HCT116 (cell line): ENCODE results near the gene FOXO6. TPM values are rescaled to one million over a fixed set of nuclear protein-coding genes. Genes with fewer than 3 reads are reported as not detected.

Source experiments
- ATAC-seq: fragments of 200-7000 bp; cut with Tn5 transposase; 2 replicates; pipeline ENCODE4 v1.9.1; 2020; ENCODE audit warnings: mild to moderate bottlenecking, moderate library complexity
- BruUV-seq: library from RNA; stranded (reverse); fragments of 400-500 nt; replicated peaks from 2 replicates; lab custom pipeline; 2021; lab: Mats Ljungman, UMichigan
- CTCF ChIA-PET: fragments of 300-600 bp; sonication (Branson Sonifier 250); formaldehyde crosslinking; loops from one replicate; lab custom pipeline; 2021; ENCODE audit warnings: antibody characterized with exemption; lab: Charles Lee
- POLR2A ChIA-PET: fragments of 300-600, 350-600 bp; sonication (Branson Sonifier 250); formaldehyde crosslinking; loops from one replicate; lab custom pipeline; 2021; ENCODE audit warnings: antibody characterized with exemption; lab: Charles Lee
- RAD21 ChIA-PET, 2 experiments: fragments of 300-600 bp; sonication (Branson Sonifier 250); formaldehyde crosslinking; loops; one replicate each; lab custom pipeline; 2023; ENCODE audit warnings: low total read pairs in 2 of 2; ENCODE audit not compliant: uncharacterized antibody in 2 of 2, unreplicated experiment in 2 of 2, low non-redundant PET in 1 of 2; lab: Charles Lee
- DNase-seq: peaks from one replicate; pipeline ENCODE4 v3.0.0-alpha.2; 2010; ENCODE audit warnings: low read depth, low spot score
- H2AFZ ChIP-seq: fragments of 200-600 bp; shearing (Covaris generic), sonication (generic); 2 replicates; pipeline ENCODE4 v1.6.1; 2017; ENCODE audit warnings: low read depth, mixed run types, mixed read lengths, antibody characterized with exemption, low read length; ENCODE audit not compliant: poor library complexity, severe bottlenecking
- H3K27ac ChIP-seq: 2 replicates; pipeline ENCODE4 v1.5.1; 2012; ENCODE audit warnings: low read depth, low read length
- H3K27me3 ChIP-seq: fragments of 200-600 bp; sonication (generic); 2 replicates; pipeline ENCODE4 v1.6.1; 2016; ENCODE audit warnings: mixed run types, low read length, mixed read lengths; ENCODE audit not compliant: insufficient read depth
- H3K36me3 ChIP-seq, 2 experiments: fragments of 200-500 bp in 1 of 2; fragments of 200-600 bp in 1 of 2; sonication (Bioruptor generic) in 1 of 2; sonication (generic) in 1 of 2; 2 replicates each; pipeline versions ENCODE4 v1.5.1 to v1.6.1; 2014 to 2016; ENCODE audit warnings: low read length in 2 of 2, inconsistent platforms in 1 of 2, mixed read lengths in 1 of 2, mixed run types in 1 of 2; ENCODE audit not compliant: insufficient read depth in 2 of 2, control insufficient read depth in 1 of 2
- H3K4me1 ChIP-seq, 2 experiments: fragments of 200-600 bp in 1 of 2; sonication (generic) in 1 of 2; 2 replicates each; pipeline versions ENCODE4 v1.5.1 to v1.6.1; 2012 to 2017; ENCODE audit warnings: low read length in 2 of 2, inconsistent platforms in 1 of 2, mild to moderate bottlenecking in 1 of 2, mixed read lengths in 1 of 2, mixed run types in 1 of 2, moderate library complexity in 1 of 2; ENCODE audit not compliant: insufficient read depth in 2 of 2, control insufficient read depth in 1 of 2
- H3K4me2 ChIP-seq: fragments of 200-600 bp; sonication (generic); 2 replicates; pipeline ENCODE4 v1.6.1; 2017; ENCODE audit warnings: mixed run types, low read length, mixed read lengths
- H3K4me3 ChIP-seq, 2 experiments: fragments of 200-600 bp in 1 of 2; sonication (generic) in 1 of 2; replicated peaks in 1 of 2; 2 replicates each; pipeline ENCODE4 v1.5.1; 2011 to 2016; ENCODE audit warnings: low read length in 2 of 2, control low read depth in 1 of 2, low read depth in 1 of 2, mild to moderate bottlenecking in 1 of 2, mixed read lengths in 1 of 2, mixed run types in 1 of 2
- H3K79me2 ChIP-seq: fragments of 200-600 bp; sonication (generic); 2 replicates; pipeline ENCODE4 v1.6.1; 2017; ENCODE audit warnings: mild to moderate bottlenecking, mixed run types, low read length, moderate library complexity, mixed read lengths; ENCODE audit not compliant: insufficient read depth
- H3K9ac ChIP-seq: fragments of 200-600 bp; sonication (generic); 2 replicates; pipeline ENCODE4 v1.6.1; 2016; ENCODE audit warnings: low read length, mixed read lengths
- H3K9me2 ChIP-seq: fragments of 200-600 bp; sonication (generic), shearing (Covaris generic); 2 replicates; pipeline ENCODE4 v1.6.1; 2017; ENCODE audit warnings: mixed run types, mild to moderate bottlenecking, moderate library complexity; ENCODE audit not compliant: insufficient read depth
- H3K9me3 ChIP-seq, 2 experiments: fragments of 200-500 bp in 1 of 2; fragments of 200-600 bp in 1 of 2; sonication (Bioruptor generic) in 1 of 2; sonication (generic) in 1 of 2; 2 replicates each; pipeline ENCODE4 v1.6.1; 2014 to 2017; ENCODE audit warnings: low read length in 2 of 2, mixed read lengths in 2 of 2, inconsistent platforms in 1 of 2, low read depth in 1 of 2, mild to moderate bottlenecking in 1 of 2, mixed run types in 1 of 2, moderate library complexity in 1 of 2; ENCODE audit not compliant: control insufficient read depth in 1 of 2, insufficient read depth in 1 of 2
- H4K20me1 ChIP-seq: fragments of 200-600 bp; sonication (generic), shearing (Covaris generic); 2 replicates; pipeline ENCODE4 v1.6.1; 2017; ENCODE audit warnings: mixed run types, mild to moderate bottlenecking, moderate library complexity; ENCODE audit not compliant: insufficient read depth
- ATF3 ChIP-seq: IDR thresholded peaks from 2 replicates; pipeline ENCODE4 v1.6.1; 2012
- CBX3 ChIP-seq: IDR thresholded peaks from 2 replicates; pipeline ENCODE4 v1.6.1; 2012; ENCODE audit warnings: low read depth
- CEBPB ChIP-seq: IDR thresholded peaks from 2 replicates; pipeline ENCODE4 v1.6.1; 2012; ENCODE audit warnings: low read depth
- EGR1 ChIP-seq: IDR thresholded peaks from 2 replicates; pipeline ENCODE4 v1.6.1; 2012; ENCODE audit warnings: low read depth
- EZH2 ChIP-seq: fragments of 200-600 bp; sonication (generic); IDR thresholded peaks from 2 replicates; pipeline ENCODE4 v1.6.1; 2017; ENCODE audit warnings: antibody characterized with exemption, mixed run types
- POLR2A ChIP-seq: IDR thresholded peaks from 2 replicates; pipeline ENCODE4 v1.7.0; 2011; ENCODE audit warnings: borderline replicate concordance; ENCODE audit not compliant: insufficient read depth, insufficient read length; ENCODE audit errors: extremely low read depth
- POLR2AphosphoS5 ChIP-seq: IDR thresholded peaks from 2 replicates; pipeline ENCODE4 v1.6.1; 2011; ENCODE audit warnings: mild to moderate bottlenecking, low read depth, low read length, moderate library complexity
- SIN3A ChIP-seq: IDR thresholded peaks from 2 replicates; pipeline ENCODE4 v1.6.1; 2012; ENCODE audit warnings: low read depth
- SP1 ChIP-seq: IDR thresholded peaks from 2 replicates; pipeline ENCODE4 v1.6.1; 2012; ENCODE audit warnings: low read depth
- TCF7L2 ChIP-seq: IDR thresholded peaks from 2 replicates; pipeline ENCODE4 v1.7.0; 2011; ENCODE audit warnings: borderline replicate concordance, inconsistent platforms; ENCODE audit not compliant: insufficient read depth, insufficient read length; ENCODE audit errors: extremely low read depth
- YY1 ChIP-seq: IDR thresholded peaks from 2 replicates; pipeline ENCODE4 v1.6.1; 2011; ENCODE audit warnings: low read length, low read depth, moderate library complexity, mild to moderate bottlenecking; ENCODE audit not compliant: insufficient replicate concordance; ENCODE audit errors: extremely low read depth
- ZNF274 ChIP-seq: fragments of 200-500 bp; sonication (Bioruptor generic); IDR thresholded peaks from 2 replicates; pipeline ENCODE4 v1.6.1; 2014; ENCODE audit warnings: mild to moderate bottlenecking, low read depth, low read length, inconsistent platforms
- intact Hi-C: fragments of 100-400 bp; cut with micrococcal nuclease; formaldehyde crosslinking; loops from 2 replicates; pipeline ENCODE4 v1.10.0; 2022
- total RNA-seq: library from RNA; stranded (reverse); gene quantifications from one replicate; pipeline ENCODE4 v1.2.1, GENCODE V29; 2021; ENCODE audit not compliant: unreplicated experiment
- TF ChIP-seq, protein P1 (sequence below), 3 experiments: fragments of 200-600 bp in 1 of 3; sonication (generic) in 1 of 3; IDR thresholded peaks in 2 of 3; conservative IDR thresholded peaks in 1 of 3; 2 replicates each; pipeline ENCODE4 v1.5.1; 2012 to 2017; ENCODE audit warnings: low read depth in 2 of 3, low read length in 2 of 3, antibody characterized with exemption in 1 of 3, borderline replicate concordance in 1 of 3, control low read depth in 1 of 3, mild to moderate bottlenecking in 1 of 3, mixed read lengths in 1 of 3, mixed run types in 1 of 3, moderate library complexity in 1 of 3; ENCODE audit not compliant: insufficient read depth in 1 of 3

FOXO6 gene
- total RNA-seq, 1 experiment from 2014 or later, result 7.0 TPM

DNA sequence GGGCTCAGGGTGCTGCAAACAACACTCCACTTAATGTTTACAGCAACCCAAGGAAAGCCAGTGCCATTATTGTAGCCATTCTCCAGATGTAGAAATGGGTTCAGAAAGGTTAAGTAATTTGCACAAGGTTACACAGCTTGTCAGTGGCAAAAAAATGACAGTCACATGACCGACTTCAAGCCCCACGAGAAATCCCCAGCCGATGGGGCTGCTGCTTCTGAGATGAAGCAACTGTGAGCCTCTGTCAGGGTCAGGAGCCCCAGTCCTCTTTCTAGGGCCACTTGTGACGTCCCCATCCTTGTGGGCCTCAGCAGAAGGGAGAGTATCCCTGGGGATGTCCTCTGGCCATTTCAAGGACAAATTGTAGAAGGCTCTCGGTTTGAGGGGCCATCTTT lies 68.4 kb downstream of the FOXO6 start (continued):
- no peak for TF ChIP-seq POLR2A
- no peak for TF ChIP-seq EGR1
- TF ChIP-seq, protein P1, sequence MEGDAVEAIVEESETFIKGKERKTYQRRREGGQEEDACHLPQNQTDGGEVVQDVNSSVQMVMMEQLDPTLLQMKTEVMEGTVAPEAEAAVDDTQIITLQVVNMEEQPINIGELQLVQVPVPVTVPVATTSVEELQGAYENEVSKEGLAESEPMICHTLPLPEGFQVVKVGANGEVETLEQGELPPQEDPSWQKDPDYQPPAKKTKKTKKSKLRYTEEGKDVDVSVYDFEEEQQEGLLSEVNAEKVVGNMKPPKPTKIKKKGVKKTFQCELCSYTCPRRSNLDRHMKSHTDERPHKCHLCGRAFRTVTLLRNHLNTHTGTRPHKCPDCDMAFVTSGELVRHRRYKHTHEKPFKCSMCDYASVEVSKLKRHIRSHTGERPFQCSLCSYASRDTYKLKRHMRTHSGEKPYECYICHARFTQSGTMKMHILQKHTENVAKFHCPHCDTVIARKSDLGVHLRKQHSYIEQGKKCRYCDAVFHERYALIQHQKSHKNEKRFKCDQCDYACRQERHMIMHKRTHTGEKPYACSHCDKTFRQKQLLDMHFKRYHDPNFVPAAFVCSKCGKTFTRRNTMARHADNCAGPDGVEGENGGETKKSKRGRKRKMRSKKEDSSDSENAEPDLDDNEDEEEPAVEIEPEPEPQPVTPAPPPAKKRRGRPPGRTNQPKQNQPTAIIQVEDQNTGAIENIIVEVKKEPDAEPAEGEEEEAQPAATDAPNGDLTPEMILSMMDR (IDR thresholded peaks at IDR 0.05 in 2 of 3, conservative IDR thresholded peaks at IDR 0.05 in 1 of 3; ENCODE audit: borderline replicate concordance in 1 of 3, insufficient read depth in 1 of 3, low read depth in 2 of 3, low read length in 2 of 3), result no peak
- no peak for TF ChIP-seq CBX3
- no peak for TF ChIP-seq TCF7L2
- TF ChIP-seq CEBPB, result no peak
- no peak for TF ChIP-seq SIN3A
- TF ChIP-seq POLR2AphosphoS5, result no peak
- no peak for TF ChIP-seq YY1
- no peak for TF ChIP-seq ATF3
- TF ChIP-seq, all 23 proteins: peak for 0

GRCh38 chr1:41430069-41430468 lies 68.8 kb downstream of the FOXO6 start:
- CTCF ChIA-PET, result interaction anchor here (0.9 to 2.8 kb wide), 3 partner anchors 9 to 107 kb away, joined by 3 to 6 read pairs (median 3); no protein-coding TSS in a partner anchor

More at GRCh38 chr1:41430069-41430468, 68.8 kb downstream of the FOXO6 start:
- no peaks in the 10 kb centered on the region for H3K79me2 ChIP-seq
- intact Hi-C loops, result loop anchor here (5.0 kb wide), 1 partner anchor 148 kb away; no protein-coding TSS in a partner anchor
- ChIA-PET RAD21 (no interaction called here), POLR2A (no interaction called here)
- no peaks in the 10 kb centered on the region for H4K20me1 ChIP-seq
- no peak overlapping the region for H3K4me2 ChIP-seq
- H3K4me1 ChIP-seq, result peaks cover 14 to 20% of the 10 kb centered on the region in 2 experiments
- ATAC-seq, result no peak
- no peaks in the 10 kb centered on the region for H3K9me3 ChIP-seq
- no peak overlapping the region for H3K27ac ChIP-seq
- H3K27me3 ChIP-seq, result no peaks in the 10 kb centered on the region
- no TSS peak for BruUV-seq
- TF ChIP-seq SP1, result no peak
- no peak for TF ChIP-seq TCF7L2
- TF ChIP-seq EZH2, result no peak
- no peak for TF ChIP-seq POLR2A
- no peak for TF ChIP-seq CEBPB
- no peak for TF ChIP-seq CBX3
- no peak for TF ChIP-seq ZNF274
- H3K9me2 ChIP-seq, result no peaks in the 10 kb centered on the region
- no peak overlapping the region for H3K9ac ChIP-seq
- DNase-seq, result no peak
- no peaks in the 10 kb centered on the region for H3K36me3 ChIP-seq
- H3K4me3 ChIP-seq, result no peak overlapping the region
- H2AFZ ChIP-seq, result no peak overlapping the region
